HG03565 (cell line): Measurements from ENCODE around the gene RET.

Source experiments
- ATAC-seq: cut with Tn5 transposase; IDR thresholded peaks from one replicate; pipeline ENCODE4 v1.9.1; 2021; ENCODE audit warnings: mild to moderate bottlenecking, moderate library complexity; ENCODE audit not compliant: unreplicated experiment

The RET gene

DNA sequence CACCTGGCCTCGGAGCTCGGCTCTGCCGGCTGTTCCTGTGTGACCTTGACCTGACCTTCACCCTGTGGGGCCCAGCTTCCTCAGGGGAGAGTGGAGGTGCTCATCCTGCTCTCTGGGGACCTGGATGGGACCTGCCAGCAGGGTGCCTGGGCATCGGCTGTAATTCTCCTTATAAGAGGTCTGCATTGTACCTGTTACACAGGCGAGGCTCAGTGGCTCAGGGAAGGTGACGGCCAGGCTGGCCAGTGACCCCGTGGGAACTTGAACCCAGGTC, 29.0 kb downstream of the RET start:
- no peak for ATAC-seq

DNA sequence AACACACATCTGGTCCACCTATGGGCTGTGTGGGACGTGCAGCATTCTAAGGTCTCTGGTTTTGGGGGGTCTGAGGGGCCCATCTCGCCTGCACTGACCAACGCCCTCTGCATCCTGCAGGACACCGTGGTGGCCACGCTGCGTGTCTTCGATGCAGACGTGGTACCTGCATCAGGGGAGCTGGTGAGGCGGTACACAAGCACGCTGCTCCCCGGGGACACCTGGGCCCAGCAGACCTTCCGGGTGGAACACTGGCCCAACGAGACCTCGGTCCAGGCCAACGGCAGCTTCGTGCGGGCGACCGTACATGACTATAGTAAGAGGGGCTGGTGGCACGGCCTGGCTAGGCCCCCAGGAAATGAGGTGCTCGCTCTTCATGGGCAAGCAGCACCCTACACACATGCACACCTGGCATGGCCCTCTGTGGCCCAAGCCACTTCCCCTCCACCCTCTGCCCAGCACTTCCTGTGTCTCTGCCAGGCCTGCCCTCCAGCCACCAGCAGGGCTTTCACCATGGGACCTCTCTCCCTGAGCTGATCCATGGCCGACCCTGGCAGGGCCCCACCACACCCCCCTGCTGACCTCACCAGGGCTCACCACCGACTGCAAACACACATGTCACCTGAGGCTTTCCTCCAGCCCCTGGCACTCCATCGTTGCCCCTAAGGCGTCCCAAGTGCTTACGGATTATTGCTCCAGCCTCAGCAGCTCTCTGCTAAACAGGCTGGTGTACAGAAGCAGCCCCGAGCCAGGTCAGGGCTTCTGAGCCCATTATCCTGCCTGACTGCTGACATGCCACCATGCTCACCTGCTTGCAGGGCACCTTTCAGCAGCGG, 29.6 kb downstream of the RET start:
- ATAC-seq: no peak

DNA sequence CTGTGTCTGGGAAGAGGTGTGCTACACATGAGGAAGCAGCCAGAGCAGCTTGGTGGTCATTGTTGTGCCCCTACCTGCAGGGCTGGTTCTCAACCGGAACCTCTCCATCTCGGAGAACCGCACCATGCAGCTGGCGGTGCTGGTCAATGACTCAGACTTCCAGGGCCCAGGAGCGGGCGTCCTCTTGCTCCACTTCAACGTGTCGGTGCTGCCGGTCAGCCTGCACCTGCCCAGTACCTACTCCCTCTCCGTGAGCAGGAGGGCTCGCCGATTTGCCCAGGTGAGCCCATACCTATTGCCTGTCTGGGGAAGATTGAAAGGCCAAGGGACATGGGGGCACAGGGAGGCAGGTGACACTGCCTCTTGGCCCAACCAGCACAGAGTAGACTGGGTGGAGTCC, 32.1 kb downstream of the RET start:
- ATAC-seq: no peak

DNA sequence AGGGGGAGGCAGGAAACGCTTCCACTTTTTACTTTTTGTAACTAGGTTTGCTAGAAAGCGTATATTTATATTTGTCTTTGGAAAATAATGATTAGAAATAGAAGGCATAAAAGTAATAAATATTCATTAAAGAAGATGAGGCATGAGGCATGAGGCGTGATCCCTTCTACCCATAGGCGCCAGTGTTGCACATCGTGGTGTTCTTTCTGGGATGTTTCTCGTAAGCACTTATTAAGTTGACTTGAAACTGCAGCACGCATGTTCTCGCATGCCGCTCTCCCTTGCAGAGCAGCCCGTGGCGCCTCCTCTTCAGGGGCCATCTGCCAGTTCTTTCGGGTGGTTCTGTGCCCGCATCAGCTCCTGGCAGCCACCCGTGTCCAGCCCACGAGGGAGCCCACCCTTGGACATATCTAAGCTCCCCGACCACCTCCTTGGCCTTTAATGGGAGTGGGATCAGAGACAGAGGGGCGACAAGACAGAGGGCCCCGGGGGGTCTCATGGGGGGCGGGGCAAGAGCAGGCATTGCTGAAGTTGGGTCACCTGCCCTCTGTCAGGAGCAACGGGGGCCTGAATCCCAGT, 32.9 kb downstream of the RET start:
- no peak for ATAC-seq

DNA sequence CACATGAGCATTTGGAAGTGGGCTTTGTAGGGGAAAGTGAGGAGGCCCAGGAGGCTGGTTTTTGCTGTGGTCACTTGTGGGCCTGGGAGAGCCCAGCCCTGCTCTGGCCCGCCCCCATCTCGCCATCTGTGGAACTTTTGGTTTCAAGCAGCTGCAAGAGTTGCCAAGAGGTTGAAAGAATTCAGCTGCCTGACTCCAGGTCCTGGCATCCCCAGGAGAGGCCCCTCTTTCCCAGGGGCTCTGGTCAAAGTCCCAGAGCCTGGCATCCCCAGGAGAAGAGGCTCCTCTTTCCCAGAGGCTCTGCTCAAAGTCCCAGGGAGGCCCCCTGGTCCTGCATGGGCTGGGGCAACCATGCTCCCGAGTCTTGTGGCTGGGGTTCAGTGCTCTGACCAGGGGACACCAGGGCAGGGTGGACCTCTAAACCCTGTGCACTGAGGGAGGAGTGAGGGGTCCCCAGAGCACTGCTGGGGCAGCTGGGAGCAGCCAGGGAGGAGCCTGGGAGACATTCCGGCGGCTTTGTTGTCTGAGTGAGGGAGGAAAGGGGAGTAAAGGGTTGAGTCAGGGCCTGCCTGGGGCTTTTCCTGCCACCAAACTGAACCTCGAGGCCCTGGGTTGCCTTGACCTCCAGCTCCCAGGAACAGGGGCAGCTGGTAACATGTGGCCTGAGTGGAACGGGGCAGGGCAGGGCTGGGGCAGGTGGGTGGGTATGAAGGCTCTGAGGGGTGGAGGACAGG, 33.6 kb downstream of the RET start:
- peak; percentile 43 for ATAC-seq

DNA sequence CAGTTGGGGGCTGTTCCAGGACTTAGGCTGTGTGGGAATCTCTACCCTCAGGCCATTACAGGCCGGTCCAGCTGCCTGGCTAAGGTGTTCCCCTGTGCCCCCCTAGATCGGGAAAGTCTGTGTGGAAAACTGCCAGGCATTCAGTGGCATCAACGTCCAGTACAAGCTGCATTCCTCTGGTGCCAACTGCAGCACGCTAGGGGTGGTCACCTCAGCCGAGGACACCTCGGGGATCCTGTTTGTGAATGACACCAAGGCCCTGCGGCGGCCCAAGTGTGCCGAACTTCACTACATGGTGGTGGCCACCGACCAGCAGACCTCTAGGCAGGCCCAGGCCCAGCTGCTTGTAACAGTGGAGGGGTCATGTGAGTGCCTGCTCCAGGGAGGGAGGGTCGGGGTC, 34.2 kb downstream of the RET start:
- ATAC-seq: no peak

DNA sequence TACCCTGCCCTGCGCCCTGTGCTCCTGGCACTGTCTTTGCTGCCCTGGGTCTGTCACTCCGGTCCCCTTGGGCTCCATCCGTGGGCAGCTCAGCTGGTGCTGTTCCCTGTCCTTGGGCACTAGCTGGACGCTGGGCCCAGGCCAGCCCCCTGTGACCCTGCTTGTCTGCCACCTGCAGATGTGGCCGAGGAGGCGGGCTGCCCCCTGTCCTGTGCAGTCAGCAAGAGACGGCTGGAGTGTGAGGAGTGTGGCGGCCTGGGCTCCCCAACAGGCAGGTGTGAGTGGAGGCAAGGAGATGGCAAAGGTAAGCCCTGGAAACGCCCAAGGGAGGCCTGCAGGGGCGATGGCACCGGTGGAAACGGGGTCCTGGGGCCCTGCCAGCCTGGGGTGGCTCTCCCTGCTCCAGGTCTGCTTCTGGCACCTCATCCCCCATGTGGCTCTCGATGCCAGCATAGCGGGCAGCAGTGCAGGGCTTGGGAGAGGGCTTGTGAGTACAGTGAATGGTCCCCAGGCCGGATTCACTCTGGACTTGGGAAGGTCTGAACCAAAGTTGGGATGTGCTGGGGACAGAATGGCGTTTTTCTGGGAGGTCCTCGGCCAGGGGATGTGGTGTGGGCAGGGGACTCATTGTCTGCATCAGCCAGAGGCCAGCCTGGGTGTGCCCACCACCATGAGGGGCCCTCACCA, 35.2 kb downstream of the RET start:
- no peak for ATAC-seq

DNA sequence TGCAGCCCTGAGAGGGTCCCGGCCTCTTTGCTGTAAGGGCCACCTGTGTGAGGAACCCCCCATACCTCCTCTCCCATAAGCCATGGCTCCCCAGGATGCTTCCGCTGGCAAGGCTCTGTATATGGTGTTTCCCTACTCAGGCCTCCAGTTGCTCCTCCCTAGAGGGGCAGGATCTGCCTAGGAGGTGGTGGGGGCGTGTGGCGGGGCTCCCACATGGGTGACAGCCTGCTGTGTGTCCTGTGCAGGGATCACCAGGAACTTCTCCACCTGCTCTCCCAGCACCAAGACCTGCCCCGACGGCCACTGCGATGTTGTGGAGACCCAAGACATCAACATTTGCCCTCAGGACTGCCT, 35.7 kb downstream of the RET start:
- no peak for ATAC-seq

DNA sequence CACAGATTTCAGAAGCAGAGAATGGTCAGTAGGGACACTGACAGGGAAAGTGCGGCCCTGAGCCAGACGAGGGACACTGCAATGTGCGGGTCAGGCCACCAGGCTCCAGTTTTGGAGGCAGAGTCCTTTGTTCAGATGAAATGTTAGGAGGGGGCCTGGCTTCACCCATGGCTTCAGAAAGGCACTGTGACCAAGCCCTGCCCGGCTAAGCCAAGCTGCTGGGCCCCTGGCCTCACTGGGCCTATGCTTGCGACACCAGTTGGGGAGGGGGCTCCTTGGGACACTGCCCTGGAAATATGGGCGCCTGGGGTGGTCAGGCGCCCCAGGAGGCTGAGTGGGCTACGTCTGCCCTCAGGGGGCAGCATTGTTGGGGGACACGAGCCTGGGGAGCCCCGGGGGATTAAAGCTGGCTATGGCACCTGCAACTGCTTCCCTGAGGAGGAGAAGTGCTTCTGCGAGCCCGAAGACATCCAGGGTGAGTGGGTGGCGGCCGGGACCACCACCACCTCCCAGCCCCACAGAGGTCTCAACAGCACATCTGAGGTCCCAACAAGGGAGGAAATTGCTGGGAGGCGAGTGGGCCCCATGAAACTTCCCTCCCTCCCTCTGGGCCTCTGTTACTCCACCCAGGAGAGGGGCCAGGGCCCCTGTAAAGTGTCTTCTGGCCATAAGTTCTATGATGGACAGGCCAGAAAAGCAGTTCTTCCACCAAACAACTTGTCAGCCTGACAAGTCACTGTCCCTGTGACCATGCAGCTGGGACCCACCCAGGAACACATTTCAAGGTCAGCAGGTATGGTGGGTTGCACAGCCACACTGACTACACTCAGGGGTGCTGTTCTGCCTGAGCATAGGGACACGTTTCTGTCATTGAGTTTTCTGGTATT, 36.6 kb downstream of the RET start:
- ATAC-seq: no peak

DNA sequence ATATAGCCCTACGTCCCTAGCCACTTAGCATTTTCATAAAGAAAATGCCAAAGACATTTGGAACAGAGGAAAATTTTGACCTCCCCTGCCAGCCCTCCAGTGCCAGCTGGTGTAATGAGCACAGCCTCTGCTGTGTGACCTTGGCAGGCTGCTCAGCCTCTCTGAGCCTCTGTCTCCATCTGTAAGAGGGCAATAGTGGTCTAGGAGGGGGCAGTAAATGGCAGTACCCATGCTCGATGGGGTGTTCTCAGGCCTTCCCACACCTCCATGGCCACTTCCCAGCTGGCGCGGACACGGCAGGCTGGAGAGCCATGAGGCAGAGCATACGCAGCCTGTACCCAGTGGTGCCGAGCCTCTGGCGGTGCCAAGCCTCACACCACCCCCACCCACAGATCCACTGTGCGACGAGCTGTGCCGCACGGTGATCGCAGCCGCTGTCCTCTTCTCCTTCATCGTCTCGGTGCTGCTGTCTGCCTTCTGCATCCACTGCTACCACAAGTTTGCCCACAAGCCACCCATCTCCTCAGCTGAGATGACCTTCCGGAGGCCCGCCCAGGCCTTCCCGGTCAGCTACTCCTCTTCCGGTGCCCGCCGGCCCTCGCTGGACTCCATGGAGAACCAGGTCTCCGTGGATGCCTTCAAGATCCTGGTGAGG, 37.3 kb downstream of the RET start:
- no peak for ATAC-seq

DNA sequence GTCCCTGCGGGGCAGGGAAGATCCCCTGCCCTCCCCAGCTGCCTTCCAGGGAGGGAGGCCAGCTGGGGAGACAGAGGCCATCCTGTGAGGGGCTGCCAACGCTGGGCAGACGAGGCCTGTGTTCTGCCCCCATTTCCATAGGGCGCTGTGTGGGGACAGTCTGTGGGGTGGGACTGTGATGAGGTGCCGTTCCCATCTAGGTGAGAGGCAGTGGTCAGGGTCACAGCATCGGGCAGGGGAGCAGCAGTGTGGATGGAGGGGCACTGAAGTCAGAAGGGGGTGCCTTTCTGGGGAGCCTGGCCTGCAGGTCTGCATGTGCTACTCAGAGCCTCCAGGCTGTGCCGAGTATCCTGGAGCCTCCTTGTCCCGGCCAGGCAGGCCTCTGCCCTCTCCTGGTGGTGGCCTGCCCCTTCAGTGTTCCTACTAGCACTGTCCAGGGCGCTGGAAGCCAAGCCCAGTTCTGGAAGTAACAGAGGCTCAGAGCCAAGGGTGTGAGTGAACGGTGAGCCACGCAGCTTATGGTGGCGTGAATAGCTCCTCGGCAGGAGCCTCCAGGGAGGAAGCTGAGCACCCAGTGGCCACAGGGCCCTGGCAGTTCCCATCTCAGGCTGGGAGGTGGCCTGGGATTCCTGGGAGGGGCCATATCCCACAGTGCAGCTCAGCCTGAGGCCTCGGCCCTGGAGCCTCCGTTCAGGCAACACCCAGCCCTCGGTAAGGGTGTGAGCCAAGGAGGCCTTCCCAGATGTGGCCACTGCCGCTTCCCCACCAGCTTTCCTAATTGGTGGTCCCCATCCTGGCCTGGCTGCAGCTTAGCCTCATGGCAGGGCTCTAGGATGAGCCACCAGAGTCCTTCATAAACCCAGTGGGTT, 38.1 kb downstream of the RET start:
- no peak for ATAC-seq

DNA sequence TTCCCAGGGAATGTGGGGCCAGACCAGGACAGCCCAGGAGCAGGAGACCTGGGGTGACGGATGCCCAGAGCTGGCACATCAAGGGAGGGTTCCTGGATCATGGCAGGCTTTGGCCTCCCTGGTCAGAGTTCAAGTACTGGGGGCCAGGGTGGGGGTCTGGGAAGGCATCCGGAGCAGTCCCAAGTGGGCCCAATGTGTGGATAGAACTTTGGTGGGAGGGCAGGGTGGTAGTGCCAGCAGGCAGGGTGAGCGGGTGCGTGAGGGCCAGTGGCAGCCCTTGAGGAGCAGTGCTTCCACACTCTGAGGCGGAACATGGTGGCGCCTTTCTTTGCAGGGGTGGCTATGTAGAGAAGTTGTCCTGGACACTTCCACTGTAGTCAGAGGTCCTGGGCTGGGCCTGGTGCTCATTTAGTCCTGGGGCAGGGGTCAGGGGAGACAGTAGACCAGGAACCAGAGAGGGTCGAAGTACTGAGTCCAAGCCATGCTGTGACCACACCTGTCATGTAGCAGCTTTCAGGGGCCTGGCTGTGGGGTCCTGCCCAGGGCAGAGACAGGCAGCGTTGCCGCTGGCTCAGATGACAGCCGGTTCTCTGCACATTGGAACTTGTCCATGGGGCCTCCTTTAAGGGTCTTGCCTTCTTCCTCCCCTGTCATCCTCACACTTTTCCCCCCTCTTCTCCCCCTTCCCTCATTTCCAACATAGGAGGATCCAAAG, 39.2 kb downstream of the RET start:
- ATAC-seq: no peak

DNA sequence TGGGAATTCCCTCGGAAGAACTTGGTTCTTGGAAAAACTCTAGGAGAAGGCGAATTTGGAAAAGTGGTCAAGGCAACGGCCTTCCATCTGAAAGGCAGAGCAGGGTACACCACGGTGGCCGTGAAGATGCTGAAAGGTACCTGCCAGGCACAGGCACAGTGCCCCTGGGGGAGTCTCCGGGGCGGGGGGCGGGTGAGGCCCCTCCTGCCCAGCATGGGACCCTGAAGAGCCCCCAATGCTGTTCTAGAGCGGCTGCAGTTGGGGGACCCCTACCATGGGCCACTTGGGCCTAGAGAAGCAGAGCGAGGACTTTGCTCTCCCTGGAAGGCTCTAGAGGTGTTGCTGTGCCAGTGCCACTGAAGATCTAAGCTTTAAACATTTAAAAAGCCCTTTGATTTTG, 39.7 kb downstream of the RET start:
- ATAC-seq: no peak

DNA sequence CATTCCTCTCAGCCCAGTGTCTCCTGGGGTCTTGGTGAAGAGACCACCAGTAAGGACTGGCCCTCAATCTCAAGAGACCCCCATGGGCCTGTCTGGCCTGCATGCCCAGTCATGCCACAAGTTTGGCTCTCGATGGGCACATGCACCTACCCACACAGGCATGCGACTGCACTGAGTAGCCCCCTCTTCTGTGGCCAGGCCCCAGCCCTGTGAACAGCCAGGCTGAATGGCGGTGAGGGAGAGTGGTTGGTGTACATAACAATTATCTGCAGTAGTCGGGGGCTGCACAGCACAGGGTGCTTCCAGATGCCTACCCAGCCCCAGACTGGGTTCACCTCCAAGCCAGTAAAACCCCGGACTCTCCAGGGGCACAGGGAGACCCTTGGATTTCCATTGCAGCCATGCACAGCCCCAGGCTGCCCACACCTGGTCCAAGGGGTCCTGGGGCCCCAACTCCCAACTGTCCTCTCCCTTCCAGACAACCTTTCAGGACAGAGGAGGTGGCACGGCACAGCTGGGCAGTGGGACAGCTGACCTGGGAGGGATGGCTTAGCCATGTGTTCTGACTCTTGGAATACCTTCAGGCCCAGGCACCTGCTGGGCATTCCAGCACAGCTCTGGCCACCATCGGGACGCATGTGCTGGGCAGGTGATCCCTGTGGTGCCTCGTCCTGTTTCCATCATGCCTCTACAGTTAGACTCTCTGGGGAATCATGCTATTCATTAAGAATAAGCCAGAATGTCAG, 40.3 kb downstream of the RET start:
- no peak for ATAC-seq

DNA sequence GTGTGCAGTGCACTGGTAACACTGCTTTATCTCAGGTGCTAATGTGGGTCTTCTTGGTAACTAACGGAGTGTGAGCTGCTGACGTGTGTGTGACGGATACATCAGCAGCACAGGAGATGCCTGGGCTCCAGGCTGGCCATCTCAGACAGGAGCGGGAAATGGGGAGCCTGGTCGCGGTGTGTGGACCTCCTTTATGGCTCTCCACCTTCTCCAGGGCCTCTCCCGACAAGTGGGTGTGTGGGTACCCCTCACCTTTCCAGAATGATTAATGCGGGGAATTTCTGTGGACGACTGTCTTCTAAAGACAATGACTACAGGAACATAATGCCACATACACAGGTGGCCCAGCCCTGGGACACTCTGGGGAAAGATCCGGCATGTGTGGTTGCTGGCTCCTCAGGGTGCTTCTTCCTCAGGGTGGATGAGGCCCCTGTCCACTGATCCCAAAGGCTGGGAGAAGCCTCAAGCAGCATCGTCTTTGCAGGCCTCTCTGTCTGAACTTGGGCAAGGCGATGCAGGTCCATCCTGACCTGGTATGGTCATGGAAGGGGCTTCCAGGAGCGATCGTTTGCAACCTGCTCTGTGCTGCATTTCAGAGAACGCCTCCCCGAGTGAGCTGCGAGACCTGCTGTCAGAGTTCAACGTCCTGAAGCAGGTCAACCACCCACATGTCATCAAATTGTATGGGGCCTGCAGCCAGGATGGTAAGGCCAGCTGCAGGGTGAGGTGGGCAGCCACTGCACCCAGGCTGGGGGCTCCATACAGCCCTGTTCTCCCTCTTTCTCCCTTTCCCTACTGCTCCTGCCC, 41.1 kb downstream of the RET start:
- no peak for ATAC-seq

DNA sequence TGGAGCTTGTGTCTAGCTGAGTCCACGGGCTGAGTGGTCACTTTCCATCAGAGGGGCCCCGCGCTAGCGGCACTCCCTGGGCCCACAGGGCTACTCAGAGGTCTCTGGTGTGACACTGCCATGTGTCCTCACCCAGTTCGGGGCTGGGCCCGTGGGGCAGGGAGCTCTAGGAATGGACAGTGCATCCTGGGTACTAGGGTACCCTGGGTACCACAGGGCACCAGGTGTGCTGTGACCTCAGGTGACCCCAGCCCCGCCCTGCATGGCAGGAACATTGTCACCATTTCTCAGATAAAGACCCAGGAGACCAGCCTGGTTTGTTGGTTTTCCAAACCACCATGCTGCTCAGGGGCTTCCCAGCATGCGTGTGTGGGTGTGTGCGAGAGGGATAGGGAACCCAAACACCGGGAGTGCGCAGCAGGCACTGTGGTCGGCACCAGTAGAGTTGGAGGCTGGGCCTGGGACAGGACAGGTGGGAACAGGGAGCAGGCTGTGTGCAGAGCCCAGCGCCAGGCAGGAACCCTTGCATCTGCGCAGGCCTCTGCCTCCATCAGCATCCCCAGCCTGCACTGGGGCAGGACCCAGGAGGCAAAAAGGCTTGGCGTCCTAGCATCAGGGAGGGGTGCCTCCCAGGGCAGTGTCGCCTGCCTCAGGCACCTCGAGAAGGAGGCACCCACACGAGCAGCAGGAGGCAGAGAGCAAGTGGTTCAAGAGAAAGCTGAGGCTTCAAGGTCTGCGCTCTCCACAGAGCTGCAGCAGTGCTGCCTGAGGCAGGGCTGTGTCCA, 42.0 kb downstream of the RET start:
- ATAC-seq: no peak
